Measurements from ENCODE around the gene DNAJC6. TPM values are rescaled to one million over a fixed set of nuclear protein-coding genes. Genes with fewer than 3 reads are reported as not detected.

The DNAJC6 gene
- 0.08 and 0.52 TPM in 2 replicates for total RNA-seq

DNA sequence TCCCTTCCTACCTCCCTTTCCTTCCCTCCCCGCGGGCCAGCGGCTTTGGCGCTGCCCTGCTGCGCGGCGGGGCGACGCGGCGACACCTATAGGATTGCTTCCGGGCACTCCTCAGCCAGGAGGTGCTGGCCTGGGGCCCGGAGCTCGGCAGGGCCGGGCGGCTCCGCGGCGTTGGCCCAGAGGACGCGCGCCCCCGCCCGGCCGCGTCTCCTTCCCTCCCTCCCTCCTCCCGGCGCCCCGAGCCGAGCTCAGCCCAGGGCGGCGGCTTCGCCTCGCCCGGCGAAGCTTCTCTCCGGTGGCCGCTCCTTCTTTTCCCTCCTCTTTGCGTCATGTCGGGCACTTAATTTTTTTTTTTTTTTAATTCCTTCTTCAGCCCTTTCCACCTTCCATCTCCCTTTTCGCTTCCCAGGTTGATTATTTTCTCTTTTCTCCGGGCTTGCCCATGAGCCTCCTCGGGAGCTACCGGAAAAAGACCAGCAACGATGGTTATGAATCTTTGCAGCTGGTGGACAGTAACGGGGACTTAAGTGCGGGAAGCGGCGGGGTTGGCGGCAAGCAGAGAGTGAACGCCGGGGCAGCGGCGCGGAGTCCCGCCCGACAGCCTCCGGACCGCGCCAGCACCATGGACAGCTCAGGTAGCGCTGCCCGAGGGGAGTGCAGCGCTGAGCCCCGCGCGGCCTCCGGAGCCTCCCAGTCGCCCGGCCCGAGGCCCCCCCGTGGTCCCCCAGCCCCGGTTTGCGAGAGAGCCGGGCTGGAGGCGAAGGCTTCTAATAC lies at the start of gene DNAJC6:
DNAJC6 (plus strand) TSS at position 240 of the 774 bp plus-strand sequence; CDS start at position 443, 203 bp downstream.

DNA sequence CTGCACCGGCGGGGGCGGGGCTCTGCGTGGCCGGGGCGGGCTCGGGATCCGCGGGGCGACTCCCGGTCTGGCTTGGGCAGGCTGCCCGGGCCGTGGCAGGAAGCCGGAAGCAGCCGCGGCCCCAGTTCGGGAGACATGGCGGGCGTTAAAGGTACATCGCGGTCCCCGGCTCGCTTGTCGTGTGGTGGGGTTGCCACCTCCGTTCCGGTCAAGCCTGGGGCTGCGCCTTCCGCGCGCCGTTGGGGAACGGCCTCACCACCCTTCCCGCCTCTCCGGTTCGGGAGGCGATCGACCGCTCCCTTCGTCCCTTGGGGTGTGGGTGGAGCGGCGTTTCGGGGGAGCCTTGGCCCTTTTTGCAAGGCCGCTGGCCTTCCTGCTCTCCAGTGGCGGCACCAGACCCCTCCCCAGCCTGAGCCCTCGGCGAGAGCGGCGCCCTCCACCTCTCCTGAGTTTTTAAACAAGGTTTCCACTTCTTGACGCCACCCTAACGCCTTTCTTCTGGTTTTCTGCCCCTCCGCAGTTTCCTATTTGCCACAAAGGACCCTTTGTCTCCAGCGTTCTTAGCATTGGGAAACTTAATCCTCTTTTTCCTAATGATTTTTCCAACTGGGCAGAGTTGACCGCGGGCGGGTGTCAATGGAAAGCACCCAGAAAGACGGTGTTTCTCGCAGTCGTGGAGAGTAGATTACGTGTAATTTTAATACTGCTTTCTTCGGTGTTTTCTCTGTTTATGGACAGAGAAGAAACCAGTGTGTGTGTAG lies 111.4 kb downstream of the DNAJC6 start, which contains the start of the genes LEPR and LEPROT:
LEPR (plus strand) TSS at position 79 of the 761 bp plus-strand sequence. CDS start 144,898 bp downstream, outside the sequence.
LEPROT (plus strand) TSS at position 79 of the 761 bp plus-strand sequence; CDS start at position 136, 57 bp downstream.

Other genes starting within 250 kb of the DNAJC6 start
- 19.3 and 24.8 TPM in 2 replicates for gene AK4, start 161.3 kb upstream of the DNAJC6 start, total RNA-seq
- gene LEPR, start 111.1 kb downstream of the DNAJC6 start, total RNA-seq: 5.4 and 8.3 TPM in 2 replicates
- 32.8 and 44.6 TPM in 2 replicates for gene LEPROT, start 111.1 kb downstream of the DNAJC6 start, total RNA-seq